Psoas muscle (tissue), 8 donors: ENCODE data around the gene CELF2. TPM values are rescaled to one million over a fixed set of nuclear protein-coding genes. Genes with fewer than 3 reads are reported as not detected.
"Not testable (repeated sequence)": the region's sequence is repeated elsewhere in the genome, so short reads cannot be mapped to it uniquely, and the experiment has no call there.

Experiments
- ATAC-seq, 4 donors: fragments of 200-7000 bp; cut with Tn5 transposase; one replicate each; pipeline ENCODE4 v1.9.1; 2020; ENCODE audit warnings: moderate library complexity in 3 of 4, mild to moderate bottlenecking in 2 of 4
- DNase-seq, 2 donors: peaks; one replicate each; pipeline ENCODE4 v3.0.0-alpha.2; 2020
- H3K27ac ChIP-seq: fragments of 200-600 bp; one replicate; pipeline ENCODE4 v1.8.0; 2022
- H3K27me3 ChIP-seq, 3 donors: fragments of 200-600 bp in 1 of 3; one replicate each; pipeline versions ENCODE4 v1.6.1 to v1.8.0; 2013 to 2022; ENCODE audit warnings: low read length in 2 of 3, mild to moderate bottlenecking in 2 of 3, moderate library complexity in 1 of 3; ENCODE audit not compliant: insufficient read depth in 3 of 3
- H3K36me3 ChIP-seq, 2 donors: fragments of 200-600 bp in 1 of 2; one replicate each; pipeline versions ENCODE4 v1.6.1 to v1.8.0; 2013 to 2022; ENCODE audit warnings: low read depth in 1 of 2, mild to moderate bottlenecking in 1 of 2, moderate library complexity in 1 of 2; ENCODE audit not compliant: insufficient read depth in 1 of 2
- H3K4me1 ChIP-seq: fragments of 200-600 bp; one replicate; pipeline ENCODE4 v1.8.0; 2022
- H3K4me3 ChIP-seq: fragments of 200-600 bp; one replicate; pipeline ENCODE4 v1.8.0; 2022; ENCODE audit warnings: mild to moderate bottlenecking
- H3K9me3 ChIP-seq: fragments of 200-600 bp; one replicate; pipeline ENCODE4 v1.8.0; 2022
- CTCF ChIP-seq: fragments of 200-600 bp; IDR thresholded peaks from one replicate; pipeline ENCODE4 v1.8.0; 2022; ENCODE audit warnings: antibody characterized with exemption
- WGBS, 3 donors: extraction: QIAGEN DNeasy Blood & Tissue Kit; methylation state at CpG; one replicate each; pipeline versions ENCODE4 v1.1.6 to v1.1.7; 2013; 5-methylcytosine and 5-hydroxymethylcytosine counted together
- intact Hi-C, 2 donors: fragments of 100-400 bp; cut with DNase I; formaldehyde crosslinking; loops; one replicate each; pipeline versions ENCODE4 v1.11.0 to v1.14.2; 2022
- polyA plus RNA-seq, 3 donors: library from polyadenylated mRNA; stranded (reverse); fragments of 200-250 nt; gene quantifications; one replicate each; pipeline ENCODE4 v1.2.3, GENCODE V29; 2013
- total RNA-seq, 4 donors: library from RNA; stranded (reverse); fragmentation: NEBNext Ultra II Directional in 2 of 4; extraction: Animal tissue kit (Norgen Biotek cat#: 25700) in 2 of 4; gene quantifications; one replicate each; pipeline versions ENCODE4 v1.2.1 to v1.2.4, GENCODE V29; 2021 to 2023
- donor health status: healthy with polysubstance abuse.
- donor health status: DM: no; HTN: no; CAD: no; lungs with moderate emphysema.
- donor health status: Bipolar disorder and iron deficiency.
- donor health status: healthy.
- donor health status: DM: yes; HTN: yes; CAD: no.
- donor health status: DM: no; HTN: no; CAD: no.
- donor health status: DM: no; HTN: no; CAD: no.
- donor health status: DM: yes; HTN: yes; CAD: no.

The CELF2 gene
- total and polyA plus RNA-seq, 7 donors = 9.8 to 47.8 (median 29.0) TPM

- H3K4me1 ChIP-seq = peaks cover 42% of the 10 kb centered on the region
- intact Hi-C loops = no loop called here
Observed at GRCh38 chr10:11179516-11180105, 161.9 kb downstream of the CELF2 start.

GRCh38 chr10:11180228-11180627, 162.6 kb downstream of the CELF2 start:
- intact Hi-C loops = no loop called here
- Histone ChIP-seq H3K27me3 (no peaks in the 10 kb centered on the region), H3K4me3 (no peak overlapping the region), H3K9me3 (no peaks in the 10 kb centered on the region), H3K27ac (no peak overlapping the region), H3K36me3 (peaks cover 0 to 4% of the 10 kb centered on the region in 2 donors), H3K4me1 (peaks cover 42% of the 10 kb centered on the region)
- DNase-seq (no peak), ATAC-seq (peak in 1 of 4 donors; percentile 12)
- WGBS, 3 donors = 86 to 88% (median 87%) methylated on average over 14 of the region's 14 CpGs
- no peak for TF ChIP-seq CTCF

More at GRCh38 chr10:11179516-11180105, 161.9 kb downstream of the CELF2 start:
- no peak overlapping the region for H3K27ac ChIP-seq
- TF ChIP-seq CTCF = no peak
- no peaks in the 10 kb centered on the region for H3K27me3 ChIP-seq
- WGBS, 3 donors = 49 to 66% (median 53%) methylated on average over 6 of the region's 6 CpGs
- no peak overlapping the region for H3K4me3 ChIP-seq
- no peaks in the 10 kb centered on the region for H3K9me3 ChIP-seq
- no peak for DNase-seq
- H3K36me3 ChIP-seq = peaks cover 0 to 4% of the 10 kb centered on the region in 2 donors
- peak in 2 of 4 donors; percentile 33 for ATAC-seq

- no peaks in the 10 kb centered on the region for H3K27me3 ChIP-seq
- H3K4me1 ChIP-seq = peaks cover 42% of the 10 kb centered on the region
- no peak for TF ChIP-seq CTCF
- H3K9me3 ChIP-seq = no peaks in the 10 kb centered on the region
- intact Hi-C loops = no loop called here
- peaks cover 0 to 2% of the 10 kb centered on the region in 2 donors for H3K36me3 ChIP-seq
- ATAC-seq = peak; percentile 45 to 72 (median 53)
- WGBS, 3 donors = 17 to 32% (median 28%) methylated on average over 6 of the region's 6 CpGs
- DNase-seq = peak; percentile 53 to 73
- H3K4me3 ChIP-seq = no peak overlapping the region
- H3K27ac ChIP-seq = no peak overlapping the region
Observed at GRCh38 chr10:11181978-11182377, 164.3 kb downstream of the CELF2 start.

GRCh38 chr10:11183015-11183414, 165.3 kb downstream of the CELF2 start:
- Histone ChIP-seq H3K27ac (no peak overlapping the region), H3K4me3 (no peak overlapping the region), H3K36me3 (peaks cover 0 to 2% of the 10 kb centered on the region in 2 donors), H3K27me3 (no peaks in the 10 kb centered on the region), H3K4me1 (peaks cover 39% of the 10 kb centered on the region), H3K9me3 (no peaks in the 10 kb centered on the region)
- DNase-seq (no peak), ATAC-seq (peak; percentile 58 to 77 (median 68))
- no peak for TF ChIP-seq CTCF
- intact Hi-C loops = no loop called here
- 30 to 72% (median 39%) methylated on average over 2 of the region's 2 CpGs for WGBS, 3 donors

GRCh38 chr10:11184093-11184492, 166.4 kb downstream of the CELF2 start:
- Histone ChIP-seq H3K4me1 (peaks cover 30% of the 10 kb centered on the region), H3K27ac (no peak overlapping the region)
- intact Hi-C loops = no loop called here

GRCh38 chr10:11185128-11185665, 167.5 kb downstream of the CELF2 start:
- H3K9me3 ChIP-seq, DNase-seq, H3K27me3 ChIP-seq, H3K36me3 ChIP-seq, H3K4me3 ChIP-seq, ATAC-seq, intact Hi-C loops, H3K27ac ChIP-seq: not testable (repeated sequence)
- H3K4me1 ChIP-seq = peaks cover 20% of the 10 kb centered on the region
- 96 to 97% (median 97%) methylated on average over 11 to 13 of the region's 13 CpGs for WGBS, 3 donors

More at GRCh38 chr10:11184093-11184492, 166.4 kb downstream of the CELF2 start:
- 77 to 93% (median 83%) methylated on average over 3 of the region's 3 CpGs for WGBS, 3 donors
- ATAC-seq = no peak
- no peak for TF ChIP-seq CTCF
- Histone ChIP-seq H3K27me3 (no peaks in the 10 kb centered on the region), H3K4me3 (no peak overlapping the region), H3K36me3 (peaks cover 0 to 2% of the 10 kb centered on the region in 2 donors), H3K9me3 (no peaks in the 10 kb centered on the region)
- no peak for DNase-seq
